Stomach (tissue), 9 donors: ENCODE data around the gene SLC16A9. TPM values are rescaled to one million over a fixed set of nuclear protein-coding genes. Genes with fewer than 3 reads are reported as not detected.

Source experiments
- DNase-seq, 2 donors: peaks; one replicate each; pipeline versions ENCODE4 v3.0.0 to v3.0.0-alpha.2; 2013 to 2019
- H3K27ac ChIP-seq, 5 donors: fragments of 200-600 bp in 4 of 5; sonication (generic) in 4 of 5; one replicate each; pipeline ENCODE4 v1.5.1; 2013 to 2019; ENCODE audit warnings: mild to moderate bottlenecking in 1 of 5, moderate library complexity in 1 of 5
- H3K27me3 ChIP-seq, 3 donors: fragments of 200-600 bp; sonication (generic); one replicate each; pipeline ENCODE4 v1.5.1; 2017 to 2019; ENCODE audit warnings: mixed run types in 1 of 3
- H3K36me3 ChIP-seq, 4 donors: fragments of 200-600 bp; sonication (generic); 1 replicate in 3 of 4; 2 replicates in 1 of 4; pipeline ENCODE4 v1.5.1; 2016 to 2019
- H3K4me1 ChIP-seq, 4 donors: fragments of 200-600 bp; sonication (generic); one replicate each; pipeline ENCODE4 v1.5.1; 2016 to 2019
- H3K4me3 ChIP-seq, 4 donors: fragments of 200-600 bp; sonication (generic) in 3 of 4; one replicate each; pipeline ENCODE4 v1.5.1; 2016 to 2019; ENCODE audit warnings: mild to moderate bottlenecking in 1 of 4
- H3K9me3 ChIP-seq, 4 donors: fragments of 200-600 bp; sonication (generic); one replicate each; pipeline ENCODE4 v1.5.1; 2016 to 2019
- EP300 ChIP-seq: sonication (generic); formaldehyde crosslinking; IDR thresholded peaks from one replicate; pipeline ENCODE4 v1.6.1; 2017; ENCODE audit warnings: antibody characterized with exemption
- POLR2A ChIP-seq, 4 donors: fragments of 450-650 bp; IDR thresholded peaks; one replicate each; pipeline ENCODE4 v1.6.1; 2016; ENCODE audit warnings: antibody characterized with exemption in 4 of 4, control low read depth in 2 of 4, mild to moderate bottlenecking in 1 of 4, moderate library complexity in 1 of 4
- POLR2AphosphoS5 ChIP-seq, 3 donors: sonication (generic); formaldehyde crosslinking; IDR thresholded peaks; one replicate each; pipeline ENCODE4 v1.6.1; 2016; ENCODE audit warnings: antibody characterized with exemption in 3 of 3
- WGBS, 5 donors: extraction: QIAGEN DNeasy Blood & Tissue Kit in 3 of 5; methylation state at CpG; one replicate each; pipeline versions ENCODE4 v1.1.5 to v1.1.7; 2013 to 2018; 5-methylcytosine and 5-hydroxymethylcytosine counted together
- intact Hi-C: fragments of 100-400 bp; cut with DNase I; formaldehyde crosslinking; loops from one replicate; pipeline ENCODE4 v1.15.1; 2023; ENCODE audit warnings: low total_unique reads
- polyA plus RNA-seq, 3 donors: library from polyadenylated mRNA; stranded (reverse); fragments of 200-250 nt; gene quantifications; one replicate each; pipeline ENCODE4 v1.2.3, GENCODE V29; 2013
- total RNA-seq, 5 donors: library from RNA; depleted of rRNA; stranded (reverse); fragments of >200 nt; gene quantifications; one replicate each; pipeline versions ENCODE4 v1.1.0 to v1.2.3, GENCODE V29; 2014 to 2016
- TF ChIP-seq, protein P1 (sequence below), 7 experiments: fragments of 450-650 bp in 4 of 7; fragments of 200-600 bp in 3 of 7; sonication (generic) in 3 of 7; IDR thresholded peaks; one replicate each; pipeline ENCODE4 v1.5.1; 2016 to 2019; ENCODE audit warnings: antibody characterized with exemption in 7 of 7, control low read depth in 2 of 7, mild to moderate bottlenecking in 1 of 7
- donor health status: healthy with polysubstance abuse.
- donor health status: Bipolar disorder and iron deficiency.
- donor health status: healthy.

Gene SLC16A9
- total and polyA plus RNA-seq, 8 donors: 0.06 to 17.1 (median 0.91) TPM

DNA sequence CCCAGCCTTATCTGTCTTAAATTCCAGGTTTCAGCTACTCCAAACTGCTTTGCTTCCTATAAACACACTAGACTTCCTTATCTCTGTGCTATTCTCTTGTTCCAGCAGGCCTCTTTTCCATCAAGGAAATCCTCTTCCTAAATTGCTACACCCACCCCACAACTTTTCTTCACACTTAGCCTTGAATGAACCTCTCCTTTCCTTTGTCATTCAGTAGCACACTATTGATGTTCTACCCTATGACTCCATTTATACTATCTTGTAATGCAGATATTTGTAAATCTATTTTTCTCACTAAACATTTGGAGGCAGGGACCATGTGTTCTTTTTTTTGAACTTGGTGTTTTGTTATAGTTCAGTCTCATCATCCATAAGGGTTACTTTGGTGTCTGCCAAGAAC is 3.7 kb downstream of the SLC16A9 start:
- no peak for DNase-seq
- peaks cover 9 to 26% (median 20%) of the 10 kb centered on the region in 4 donors for H3K4me1 ChIP-seq
- H3K27ac ChIP-seq: no peak overlapping the region
- H3K9me3 ChIP-seq: no peaks in the 10 kb centered on the region
- intact Hi-C loops: no loop called here
- H3K4me3 ChIP-seq: no peak overlapping the region
- peaks cover 0 to 45% (median 26%) of the 10 kb centered on the region in 3 donors for H3K27me3 ChIP-seq
- no peaks in the 10 kb centered on the region for H3K36me3 ChIP-seq
- TF ChIP-seq POLR2AphosphoS5 (IDR thresholded peaks at IDR 0.05) (no peak), EP300 (no peak), POLR2A (IDR thresholded peaks at IDR 0.05) (no peak)
- TF ChIP-seq, protein P1, sequence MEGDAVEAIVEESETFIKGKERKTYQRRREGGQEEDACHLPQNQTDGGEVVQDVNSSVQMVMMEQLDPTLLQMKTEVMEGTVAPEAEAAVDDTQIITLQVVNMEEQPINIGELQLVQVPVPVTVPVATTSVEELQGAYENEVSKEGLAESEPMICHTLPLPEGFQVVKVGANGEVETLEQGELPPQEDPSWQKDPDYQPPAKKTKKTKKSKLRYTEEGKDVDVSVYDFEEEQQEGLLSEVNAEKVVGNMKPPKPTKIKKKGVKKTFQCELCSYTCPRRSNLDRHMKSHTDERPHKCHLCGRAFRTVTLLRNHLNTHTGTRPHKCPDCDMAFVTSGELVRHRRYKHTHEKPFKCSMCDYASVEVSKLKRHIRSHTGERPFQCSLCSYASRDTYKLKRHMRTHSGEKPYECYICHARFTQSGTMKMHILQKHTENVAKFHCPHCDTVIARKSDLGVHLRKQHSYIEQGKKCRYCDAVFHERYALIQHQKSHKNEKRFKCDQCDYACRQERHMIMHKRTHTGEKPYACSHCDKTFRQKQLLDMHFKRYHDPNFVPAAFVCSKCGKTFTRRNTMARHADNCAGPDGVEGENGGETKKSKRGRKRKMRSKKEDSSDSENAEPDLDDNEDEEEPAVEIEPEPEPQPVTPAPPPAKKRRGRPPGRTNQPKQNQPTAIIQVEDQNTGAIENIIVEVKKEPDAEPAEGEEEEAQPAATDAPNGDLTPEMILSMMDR (IDR thresholded peaks at IDR 0.05): no peak

DNA sequence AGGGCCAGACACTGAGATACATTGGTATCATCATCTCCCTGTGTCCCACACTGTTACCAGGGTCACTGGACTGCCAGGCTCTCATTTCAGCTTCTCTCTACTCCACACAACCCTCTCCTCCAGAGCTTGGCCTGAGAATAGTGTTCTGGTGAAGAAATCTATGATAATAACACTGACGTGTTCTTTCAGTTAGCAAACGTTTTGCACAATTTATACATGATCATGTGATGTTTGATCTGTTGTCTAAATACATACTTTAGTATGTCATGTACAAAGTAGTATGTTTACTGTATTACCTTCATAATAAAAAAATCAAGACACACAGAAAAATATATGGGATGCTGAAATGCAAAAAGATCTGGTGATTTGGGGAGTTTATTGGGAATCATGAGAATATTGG is 5.0 kb downstream of the SLC16A9 start:
- intact Hi-C loops: no loop called here
- no peak for TF ChIP-seq EP300
- TF ChIP-seq, protein P1 (IDR thresholded peaks at IDR 0.05): no peak
- TF ChIP-seq POLR2AphosphoS5 (IDR thresholded peaks at IDR 0.05): no peak
- no peak for TF ChIP-seq POLR2A (IDR thresholded peaks at IDR 0.05)

DNA sequence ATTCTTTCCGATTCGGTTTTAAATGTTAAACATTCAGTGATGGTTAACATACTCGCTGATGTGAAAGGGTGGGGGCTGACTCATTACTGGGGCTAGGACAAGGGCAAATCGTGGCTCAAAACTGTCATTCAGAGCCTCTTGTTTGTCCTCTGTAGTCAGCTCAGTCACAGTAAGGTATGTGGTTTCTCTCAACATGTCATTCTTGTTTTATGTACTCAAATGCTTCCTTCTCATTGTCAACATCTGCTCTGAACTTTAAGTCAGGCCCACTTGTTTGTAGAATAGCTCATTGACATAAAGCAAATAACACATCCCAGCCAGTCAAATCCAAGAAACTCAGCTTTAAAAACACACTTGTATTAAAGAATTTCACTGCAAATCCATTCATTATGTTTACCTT is 7.3 kb downstream of the SLC16A9 start:
- no peak for TF ChIP-seq POLR2A (IDR thresholded peaks at IDR 0.05)
- no peak for TF ChIP-seq POLR2AphosphoS5 (IDR thresholded peaks at IDR 0.05)
- DNase-seq: no peak
- H3K4me1 ChIP-seq: no peaks in the 10 kb centered on the region
- intact Hi-C loops: no loop called here
- H3K27ac ChIP-seq: no peak overlapping the region
- H3K36me3 ChIP-seq: no peaks in the 10 kb centered on the region
- H3K4me3 ChIP-seq: no peak overlapping the region
- H3K27me3 ChIP-seq: peaks cover 0 to 12% (median 0%) of the 10 kb centered on the region in 3 donors
- H3K9me3 ChIP-seq: no peaks in the 10 kb centered on the region
- 32 to 73% (median 57%) methylated on average over 4 of the region's 4 CpGs for WGBS, 5 donors

More for the DNA sequence above, 5.0 kb downstream of the SLC16A9 start:
- 26 to 51% (median 37%) methylated on average over 2 of the region's 2 CpGs for WGBS, 5 donors
- no peak for DNase-seq
- Histone ChIP-seq H3K4me1 (peaks cover 9 to 17% (median 13%) of the 10 kb centered on the region in 4 donors), H3K4me3 (no peak overlapping the region), H3K9me3 (no peaks in the 10 kb centered on the region), H3K27ac (no peak overlapping the region), H3K36me3 (no peaks in the 10 kb centered on the region), H3K27me3 (peaks cover 0 to 35% (median 17%) of the 10 kb centered on the region in 3 donors)

DNA sequence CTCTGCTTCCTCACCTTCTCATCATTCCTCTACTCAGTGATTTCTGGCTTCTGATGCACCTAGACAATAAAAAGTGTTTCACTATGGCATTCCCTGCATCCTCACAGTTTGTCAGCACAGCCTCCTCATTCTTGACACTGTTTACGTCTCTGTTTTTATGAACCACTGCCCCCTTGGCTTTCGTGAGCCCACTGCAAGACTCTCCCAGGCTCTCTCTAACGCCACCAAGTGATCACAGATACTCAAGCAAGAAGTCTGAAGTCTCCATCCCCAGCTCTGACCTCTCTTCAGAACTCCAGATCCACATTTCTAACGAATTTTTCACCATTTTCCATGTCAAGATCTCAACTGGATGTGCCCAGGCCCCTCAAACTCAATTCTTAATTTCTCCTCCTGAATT is 8.9 kb downstream of the SLC16A9 start:
- Histone ChIP-seq H3K36me3 (no peaks in the 10 kb centered on the region), H3K27ac (no peak overlapping the region), H3K4me1 (no peaks in the 10 kb centered on the region), H3K9me3 (no peaks in the 10 kb centered on the region), H3K27me3 (peaks cover 0 to 4% (median 0%) of the 10 kb centered on the region in 3 donors), H3K4me3 (no peak overlapping the region)
- TF ChIP-seq EP300 (no peak), POLR2A (IDR thresholded peaks at IDR 0.05) (no peak), POLR2AphosphoS5 (IDR thresholded peaks at IDR 0.05) (no peak)
- TF ChIP-seq, protein P1 (IDR thresholded peaks at IDR 0.05): no peak
- no peak for DNase-seq
- intact Hi-C loops: no loop called here
- 40 to 53% (median 41%) methylated on average over 4 of the region's 4 CpGs for WGBS, 5 donors

DNA sequence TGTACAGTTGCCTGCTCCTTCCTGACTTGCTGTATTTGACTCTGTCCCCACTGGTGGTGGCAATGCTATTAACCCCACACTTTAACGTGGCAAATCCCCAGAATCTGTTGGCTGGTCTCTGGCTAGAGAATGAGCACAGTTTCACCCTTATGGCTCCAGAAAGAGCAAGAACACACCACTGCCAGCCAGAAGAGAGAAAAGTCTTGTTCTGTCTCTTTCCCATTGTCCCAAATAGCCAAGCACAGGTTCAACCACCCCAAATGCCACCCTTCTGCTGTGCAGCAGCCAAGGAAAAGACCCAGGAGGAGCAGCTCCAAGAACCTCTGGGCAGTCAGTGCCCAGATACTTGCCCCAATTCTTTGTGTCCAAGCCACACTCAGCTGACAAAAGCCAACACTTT is 11.3 kb downstream of the SLC16A9 start:
- intact Hi-C loops: no loop called here
- H3K36me3 ChIP-seq: no peaks in the 10 kb centered on the region
- 47 to 84% (median 50%) methylated on average over 1 of the region's 1 CpG for whole genome bisulfite sequencing, 5 donors
- H3K9me3 ChIP-seq: no peaks in the 10 kb centered on the region
- no peak for DNase-seq
- TF ChIP-seq POLR2A (IDR thresholded peaks at IDR 0.05) (no peak), EP300 (no peak), POLR2AphosphoS5 (IDR thresholded peaks at IDR 0.05) (no peak)
- peaks cover 0 to 4% (median 0%) of the 10 kb centered on the region in 3 donors for H3K27me3 ChIP-seq
- H3K27ac ChIP-seq: no peak overlapping the region
- H3K4me3 ChIP-seq: no peak overlapping the region
- no peaks in the 10 kb centered on the region for H3K4me1 ChIP-seq
